Smooth muscle cell (in vitro differentiated cells): ENCODE measurements around the gene HPSE2. TPM values are rescaled to one million over a fixed set of nuclear protein-coding genes. Genes with fewer than 3 reads are reported as not detected.
A peak's percentile ranks its signal among the peaks of the same experiment; 100 is the strongest.

ENCODE experiments used
- DNase-seq: peaks from one replicate; lab custom pipeline; 2025; ENCODE audit not compliant: unreplicated experiment; lab: John Stamatoyannopoulos, UW
- H2AFZ ChIP-seq: fragments of 200-600 bp; sonication (generic); 2 replicates; pipeline ENCODE4 v1.6.0; 2016; ENCODE audit warnings: antibody characterized with exemption, low read depth, mild to moderate bottlenecking
- H3F3A ChIP-seq: fragments of 200-600 bp; sonication (generic); 2 replicates; pipeline ENCODE4 v1.6.0; 2017; ENCODE audit warnings: antibody characterized with exemption, low read depth
- H3K27ac ChIP-seq: fragments of 200-600 bp; sonication (generic); 2 replicates; pipeline ENCODE4 v1.5.1; 2016; ENCODE audit warnings: low read depth, mild to moderate bottlenecking
- H3K27me3 ChIP-seq: fragments of 200-600 bp; sonication (generic); 2 replicates; pipeline ENCODE4 v1.6.1; 2016; ENCODE audit warnings: low read depth, mild to moderate bottlenecking
- H3K36me3 ChIP-seq: fragments of 200-600 bp; sonication (generic); 2 replicates; pipeline ENCODE4 v1.5.1; 2016; ENCODE audit warnings: low read depth
- H3K4me1 ChIP-seq: fragments of 200-600 bp; sonication (generic); 2 replicates; pipeline ENCODE4 v1.5.1; 2016; ENCODE audit warnings: low read depth
- H3K4me2 ChIP-seq: fragments of 200-600 bp; sonication (generic); 2 replicates; pipeline ENCODE4 v1.6.0; 2016; ENCODE audit warnings: mild to moderate bottlenecking
- H3K4me3 ChIP-seq: fragments of 200-600 bp; sonication (generic); 2 replicates; pipeline ENCODE4 v1.5.1; 2016; ENCODE audit warnings: mild to moderate bottlenecking
- H3K79me2 ChIP-seq: fragments of 200-600 bp; sonication (generic); 2 replicates; pipeline ENCODE4 v1.6.0; 2016; ENCODE audit warnings: low read depth, mild to moderate bottlenecking
- H3K9ac ChIP-seq: fragments of 200-600 bp; sonication (generic); 2 replicates; pipeline ENCODE4 v1.6.0; 2016; ENCODE audit warnings: low read depth
- H3K9me3 ChIP-seq: fragments of 200-600 bp; sonication (generic); replicated peaks from 2 replicates; pipeline ENCODE4 v1.5.1; 2016; ENCODE audit warnings: low read depth
- H4K20me1 ChIP-seq: fragments of 200-600 bp; sonication (generic); 2 replicates; pipeline ENCODE4 v1.6.0; 2016; ENCODE audit warnings: low read depth
- WGBS: methylation state at CpG from one replicate; pipeline ENCODE4 v1.1.7; 2016; ENCODE audit warnings: low lambda C conversion rate; 5-methylcytosine and 5-hydroxymethylcytosine counted together
- polyA plus RNA-seq: library from polyadenylated mRNA; unstranded; fragments of >200 nt; fragmentation: Nextera tagmentation; extraction: Ambion mirVana; gene quantifications from 2 replicates; pipeline ENCODE4 v1.2.1, GENCODE V29; 2016
- total RNA-seq: library from RNA; depleted of rRNA; stranded (reverse); fragments of >200 nt; gene quantifications from 2 replicates; pipeline ENCODE4 v1.2.3, GENCODE V29; 2014
- TF ChIP-seq, protein P1 (sequence below): fragments of 200-600 bp; sonication (generic); IDR thresholded peaks from 2 replicates; pipeline ENCODE4 v1.5.1; 2017; ENCODE audit warnings: borderline replicate concordance, mild to moderate bottlenecking, antibody characterized with exemption; ENCODE audit not compliant: insufficient read depth, poor library complexity, severe bottlenecking

HPSE2 gene
- total and polyA plus RNA-seq, 2 experiments from 2014 or later: 0.13 TPM; not detected in 1

DNA sequence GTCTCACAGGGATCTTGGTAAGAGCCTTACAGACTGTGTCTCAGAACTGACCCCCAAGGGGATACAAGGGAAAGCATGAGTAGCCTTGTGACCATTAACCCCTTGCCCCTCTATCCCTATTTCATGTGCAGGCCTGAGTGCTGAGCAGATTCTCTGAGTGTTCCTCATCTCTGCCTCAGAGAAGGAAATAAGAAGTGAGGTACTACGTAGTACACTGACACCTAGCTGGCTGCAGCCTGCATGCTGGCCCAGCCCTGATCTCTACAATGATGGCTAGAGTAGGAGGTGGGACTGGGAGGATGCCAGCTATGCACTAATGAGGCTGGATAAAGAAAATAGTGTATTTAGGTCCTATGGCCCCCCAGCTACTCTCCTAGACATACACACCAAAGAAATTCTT, 614.0 kb downstream of the HPSE2 start:
- H4K20me1 ChIP-seq: no peaks in the 10 kb centered on the region
- no peaks in the 10 kb centered on the region for H3K79me2 ChIP-seq
- no peak overlapping the region for H3K9ac ChIP-seq
- H3F3A ChIP-seq: peaks cover 5% of the 10 kb centered on the region
- H3K4me1 ChIP-seq: no peaks in the 10 kb centered on the region
- DNase-seq: no peak
- H3K9me3 ChIP-seq: no peaks in the 10 kb centered on the region
- no peak overlapping the region for H3K27ac ChIP-seq
- TF ChIP-seq, protein P1, sequence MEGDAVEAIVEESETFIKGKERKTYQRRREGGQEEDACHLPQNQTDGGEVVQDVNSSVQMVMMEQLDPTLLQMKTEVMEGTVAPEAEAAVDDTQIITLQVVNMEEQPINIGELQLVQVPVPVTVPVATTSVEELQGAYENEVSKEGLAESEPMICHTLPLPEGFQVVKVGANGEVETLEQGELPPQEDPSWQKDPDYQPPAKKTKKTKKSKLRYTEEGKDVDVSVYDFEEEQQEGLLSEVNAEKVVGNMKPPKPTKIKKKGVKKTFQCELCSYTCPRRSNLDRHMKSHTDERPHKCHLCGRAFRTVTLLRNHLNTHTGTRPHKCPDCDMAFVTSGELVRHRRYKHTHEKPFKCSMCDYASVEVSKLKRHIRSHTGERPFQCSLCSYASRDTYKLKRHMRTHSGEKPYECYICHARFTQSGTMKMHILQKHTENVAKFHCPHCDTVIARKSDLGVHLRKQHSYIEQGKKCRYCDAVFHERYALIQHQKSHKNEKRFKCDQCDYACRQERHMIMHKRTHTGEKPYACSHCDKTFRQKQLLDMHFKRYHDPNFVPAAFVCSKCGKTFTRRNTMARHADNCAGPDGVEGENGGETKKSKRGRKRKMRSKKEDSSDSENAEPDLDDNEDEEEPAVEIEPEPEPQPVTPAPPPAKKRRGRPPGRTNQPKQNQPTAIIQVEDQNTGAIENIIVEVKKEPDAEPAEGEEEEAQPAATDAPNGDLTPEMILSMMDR: no peak
- no peak overlapping the region for H3K4me2 ChIP-seq
- H3K4me3 ChIP-seq: no peak overlapping the region
- H3K27me3 ChIP-seq: no peaks in the 10 kb centered on the region
- WGBS: 69% methylated on average over 1 of the region's 1 CpG
- no peaks in the 10 kb centered on the region for H3K36me3 ChIP-seq
- H2AFZ ChIP-seq: no peak overlapping the region

DNA sequence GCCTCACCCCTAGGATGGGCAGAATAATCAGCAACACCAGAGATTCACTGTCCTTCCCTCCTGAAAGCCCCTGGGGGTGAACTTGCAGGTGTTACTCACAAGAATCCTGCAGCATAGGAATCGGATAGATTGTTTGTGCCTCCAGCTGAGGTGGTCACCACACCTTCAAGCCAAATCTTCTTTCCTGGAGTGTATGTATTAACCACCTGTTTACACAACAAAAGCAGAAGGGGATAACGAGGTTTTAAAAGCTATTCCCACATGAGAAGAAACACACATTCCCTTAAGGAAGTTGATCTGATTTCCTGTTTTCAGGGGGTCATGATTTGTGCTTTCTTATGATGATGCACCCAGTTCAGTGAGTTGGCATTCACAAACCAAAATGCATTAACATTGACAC, 615.1 kb downstream of the HPSE2 start:
- no peaks in the 10 kb centered on the region for H4K20me1 ChIP-seq
- no peaks in the 10 kb centered on the region for H3K4me1 ChIP-seq
- WGBS: 73% methylated on average over 2 of the region's 2 CpGs
- no peak overlapping the region for H3K4me2 ChIP-seq
- peaks cover 5% of the 10 kb centered on the region for H3F3A ChIP-seq
- H2AFZ ChIP-seq: no peak overlapping the region
- no peak for DNase-seq
- H3K9ac ChIP-seq: no peak overlapping the region
- no peak overlapping the region for H3K4me3 ChIP-seq
- TF ChIP-seq, protein P1: no peak
- no peaks in the 10 kb centered on the region for H3K79me2 ChIP-seq
- H3K27me3 ChIP-seq: no peaks in the 10 kb centered on the region
- H3K27ac ChIP-seq: no peak overlapping the region
- H3K9me3 ChIP-seq: no peaks in the 10 kb centered on the region
- no peaks in the 10 kb centered on the region for H3K36me3 ChIP-seq

DNA sequence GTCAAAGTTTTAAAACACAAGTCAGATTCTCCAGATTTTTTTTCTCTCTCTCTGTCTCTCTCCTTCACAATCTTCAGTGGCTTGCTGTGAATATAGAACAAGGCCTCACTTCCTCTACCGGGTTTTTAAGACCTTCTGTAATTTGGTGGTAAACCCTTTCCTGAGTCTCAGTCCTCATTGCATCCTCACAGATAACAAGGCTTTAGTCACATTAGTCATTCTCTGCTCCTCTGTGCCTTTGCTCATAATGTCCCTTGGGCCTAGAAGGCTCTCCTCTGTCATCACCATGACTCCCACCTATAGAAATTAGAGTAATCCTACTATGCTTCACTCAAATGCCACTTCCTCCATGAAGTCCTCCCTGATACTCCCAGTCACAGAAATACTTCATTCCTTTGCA, 616.2 kb downstream of the HPSE2 start:
- H3K9ac ChIP-seq: no peak overlapping the region
- peak overlapping the region; percentile 9 for H3K4me2 ChIP-seq
- no peaks in the 10 kb centered on the region for H4K20me1 ChIP-seq
- DNase-seq: no peak
- H2AFZ ChIP-seq: no peak overlapping the region
- H3K4me1 ChIP-seq: no peaks in the 10 kb centered on the region
- no peaks in the 10 kb centered on the region for H3K9me3 ChIP-seq
- H3K79me2 ChIP-seq: no peaks in the 10 kb centered on the region
- no peaks in the 10 kb centered on the region for H3K36me3 ChIP-seq
- 32% methylated on average over 1 of the region's 1 CpG for WGBS
- no peak overlapping the region for H3K4me3 ChIP-seq
- TF ChIP-seq, protein P1: no peak
- H3K27ac ChIP-seq: peak overlapping the region; percentile 74
- no peaks in the 10 kb centered on the region for H3K27me3 ChIP-seq
- peaks cover 5% of the 10 kb centered on the region for H3F3A ChIP-seq

DNA sequence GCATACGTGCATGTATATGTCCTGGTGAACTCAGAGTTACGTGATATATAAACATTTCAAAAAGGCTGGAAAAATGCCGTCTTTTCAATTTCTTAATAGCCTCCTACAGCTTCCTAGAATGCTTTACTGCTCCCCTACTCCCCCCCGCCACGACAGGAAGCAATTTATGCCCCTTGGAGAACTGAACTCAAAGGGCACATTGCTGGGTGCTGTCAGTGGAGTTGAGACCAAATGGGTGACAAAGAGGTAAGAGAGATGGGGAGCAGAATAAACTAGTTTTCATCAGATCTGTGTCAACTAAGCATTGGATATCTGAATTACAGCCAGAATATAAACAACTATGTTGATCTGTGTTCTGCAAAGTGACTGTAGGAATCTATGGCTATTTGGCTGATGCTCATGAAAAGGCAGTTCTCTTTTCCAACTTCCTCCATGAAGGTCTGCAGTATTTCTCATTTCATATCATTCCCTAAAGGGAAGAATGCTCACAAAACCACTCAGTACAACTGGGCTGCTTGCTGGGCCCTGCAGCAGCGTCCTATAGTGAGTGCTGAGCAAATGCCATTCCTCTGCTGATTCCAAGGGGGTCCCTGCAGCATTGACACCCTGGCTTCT, 617.6 kb downstream of the HPSE2 start:
- WGBS: 71% methylated on average over 6 of the region's 6 CpGs
- no peak overlapping the region for H3K4me3 ChIP-seq
- no peaks in the 10 kb centered on the region for H4K20me1 ChIP-seq
- H3K9ac ChIP-seq: no peak overlapping the region
- TF ChIP-seq, protein P1: no peak
- H3K27ac ChIP-seq: no peak overlapping the region
- peaks cover 5% of the 10 kb centered on the region for H3F3A ChIP-seq
- no peak overlapping the region for H3K4me2 ChIP-seq
- H3K9me3 ChIP-seq: no peaks in the 10 kb centered on the region
- no peak overlapping the region for H2AFZ ChIP-seq
- no peak for DNase-seq
- H3K27me3 ChIP-seq: no peaks in the 10 kb centered on the region
- H3K36me3 ChIP-seq: no peaks in the 10 kb centered on the region
- H3K4me1 ChIP-seq: no peaks in the 10 kb centered on the region
- H3K79me2 ChIP-seq: no peaks in the 10 kb centered on the region
